Measurements from ENCODE around the gene LENG1.

LENG1 gene

GRCh38 chr19:54142166-54142780 lies 17.2 kb downstream of the LENG1 start:
- DNase-seq (ENCODE audit: low read depth in 2 of 3, low spot score in 2 of 3), result no peak

DNA sequence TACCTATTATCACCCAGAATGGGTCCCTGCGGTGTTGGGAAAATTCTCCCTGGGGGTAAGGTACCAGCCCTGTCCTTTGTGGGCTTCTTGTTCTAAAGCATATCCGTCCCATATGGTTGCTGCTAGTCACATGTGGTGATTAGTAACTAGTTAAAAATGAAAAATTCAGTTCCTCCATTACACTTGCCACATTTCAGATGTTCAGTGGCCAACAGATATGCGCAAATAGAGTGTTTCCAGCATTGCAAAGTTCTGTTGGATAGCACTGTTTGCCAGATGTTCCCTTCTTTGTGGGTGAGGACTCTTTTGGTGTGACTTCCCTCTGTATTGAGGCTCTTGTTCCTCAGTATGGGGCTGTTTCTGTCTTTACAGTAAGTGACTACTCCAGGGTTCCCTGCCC lies 18.2 kb downstream of the LENG1 start:
- no peak for DNase-seq (ENCODE audit: low read depth in 2 of 3, low spot score in 2 of 3)

DNA sequence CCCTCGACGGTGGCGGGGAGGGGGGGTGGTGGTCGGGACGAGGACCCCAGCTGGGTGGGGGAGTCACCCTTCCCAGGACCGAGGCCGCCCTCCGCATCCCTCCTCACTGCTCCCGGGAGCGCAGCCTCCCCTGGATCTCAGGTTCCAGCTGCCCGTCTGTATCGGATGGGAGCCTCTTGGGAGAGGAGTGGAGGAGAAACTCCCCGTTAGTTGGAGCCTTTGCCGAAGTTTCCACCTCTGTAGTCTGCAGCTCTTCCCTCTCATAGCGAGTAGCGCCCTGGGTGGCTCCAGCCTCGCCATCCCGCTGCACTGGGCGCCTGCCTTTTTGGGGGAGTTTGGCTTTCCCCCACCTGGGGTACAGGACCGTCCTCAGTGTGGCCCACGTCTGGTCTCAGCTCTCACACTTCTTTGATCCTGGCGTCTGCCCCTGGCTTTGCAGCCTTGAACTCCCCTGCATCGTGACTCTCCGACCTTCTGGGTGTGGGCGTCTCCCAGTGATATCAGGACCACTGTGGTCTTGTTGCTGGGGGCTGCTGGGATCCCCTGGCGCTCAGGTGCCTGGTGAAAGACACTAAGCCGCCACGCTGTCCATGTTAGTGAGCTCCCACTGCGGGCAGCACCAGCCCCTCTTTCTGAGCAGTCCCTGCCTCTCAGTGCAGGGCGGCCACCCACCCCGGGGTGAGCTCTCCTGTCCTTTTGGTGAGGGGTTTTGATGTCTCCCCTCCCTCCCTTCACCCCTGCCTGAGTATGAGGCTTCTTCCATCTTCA lies 20.8 kb downstream of the LENG1 start:
- no peak for DNase-seq (ENCODE audit: low read depth in 2 of 3, low spot score in 2 of 3)

DNA sequence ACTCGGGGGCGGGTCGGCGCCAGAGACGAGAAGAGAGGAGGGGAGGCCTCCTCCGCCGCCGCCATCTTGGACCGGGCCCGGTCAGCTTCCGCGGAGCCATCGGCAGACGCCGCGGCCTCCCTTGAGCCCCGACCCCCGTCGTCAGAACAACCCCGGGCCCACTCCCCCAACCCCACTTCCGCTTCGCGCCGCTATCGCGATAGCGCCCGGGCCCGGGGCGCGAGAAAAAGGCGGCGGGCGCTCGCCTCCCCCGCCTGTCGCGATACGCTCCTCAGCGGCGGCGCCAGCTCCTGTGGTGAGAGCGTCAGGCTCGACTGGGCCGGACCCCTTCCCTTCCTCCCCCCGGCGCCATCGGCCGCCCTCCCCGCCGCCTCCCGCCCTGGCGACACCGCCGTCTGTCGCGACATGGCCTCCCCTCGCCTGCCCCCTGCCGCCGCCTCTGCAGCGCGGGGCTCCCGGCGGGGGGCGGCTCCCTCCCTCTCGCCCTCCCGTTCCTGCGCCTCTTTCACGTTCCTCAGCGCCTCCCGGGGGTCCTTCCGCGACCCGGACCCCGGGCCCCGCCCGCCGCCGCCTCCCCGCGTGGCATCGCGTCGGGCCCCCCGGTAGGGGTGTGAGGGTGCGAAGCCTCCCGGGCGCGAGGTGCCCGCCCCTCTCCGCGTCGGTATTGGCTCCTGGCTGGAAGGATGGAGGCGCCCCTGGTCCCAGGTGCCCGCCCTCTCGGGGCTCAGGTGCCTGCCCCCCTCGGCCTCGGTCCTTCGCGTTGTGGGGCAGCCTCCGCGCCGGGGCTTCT lies 21.6 kb downstream of the LENG1 start, which contains the start of gene CNOT3:
Gene CNOT3 (plus strand): TSS at position 64 of the 790 bp plus-strand sequence. CDS start 5,217 bp downstream, outside the sequence.
- no peak for DNase-seq (ENCODE audit: low read depth in 2 of 3, low spot score in 2 of 3)

DNA sequence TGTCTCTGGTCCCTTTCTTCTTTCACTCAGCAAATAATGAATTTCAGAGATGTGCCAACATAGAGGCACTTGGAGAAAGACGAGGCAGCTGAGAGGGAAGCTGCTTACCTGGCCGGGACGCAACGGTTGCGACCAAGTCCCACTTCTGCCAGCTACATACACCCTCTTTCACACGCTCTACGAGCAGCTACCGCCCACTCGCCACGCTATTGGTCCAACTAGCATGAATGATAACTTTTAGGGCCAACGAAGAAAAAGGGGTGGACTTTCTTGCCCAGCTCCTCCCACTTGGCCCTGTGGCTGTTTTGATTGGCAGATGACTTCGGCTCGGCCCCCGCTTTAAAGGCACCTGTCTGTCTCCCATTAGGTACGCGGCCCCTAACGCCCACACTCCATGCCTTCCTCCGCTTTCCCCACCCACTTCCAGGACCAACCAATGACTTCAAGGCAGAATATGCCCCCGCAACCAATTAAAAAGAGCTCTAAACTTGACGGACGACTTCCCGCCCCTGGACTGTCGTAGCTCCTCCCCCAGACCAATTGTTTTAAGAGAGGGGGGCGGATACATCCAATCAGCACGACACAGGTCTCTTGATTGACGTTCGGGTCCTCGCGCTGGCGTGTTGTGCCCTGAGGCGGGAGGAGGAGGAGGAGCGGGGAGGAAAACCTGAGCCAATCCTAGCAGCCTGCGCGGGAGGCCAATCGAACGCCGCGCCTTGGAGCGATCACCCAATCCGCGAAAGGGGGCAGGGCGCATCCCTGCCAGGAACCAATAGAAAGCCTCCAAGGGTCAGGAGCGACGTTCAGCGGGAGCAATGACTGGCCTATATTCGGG lies 22.4 kb downstream of the LENG1 start:
- peak; percentile 82 to 99 (median 94) for DNase-seq (ENCODE audit: low read depth in 2 of 3, low spot score in 2 of 3)

DNA sequence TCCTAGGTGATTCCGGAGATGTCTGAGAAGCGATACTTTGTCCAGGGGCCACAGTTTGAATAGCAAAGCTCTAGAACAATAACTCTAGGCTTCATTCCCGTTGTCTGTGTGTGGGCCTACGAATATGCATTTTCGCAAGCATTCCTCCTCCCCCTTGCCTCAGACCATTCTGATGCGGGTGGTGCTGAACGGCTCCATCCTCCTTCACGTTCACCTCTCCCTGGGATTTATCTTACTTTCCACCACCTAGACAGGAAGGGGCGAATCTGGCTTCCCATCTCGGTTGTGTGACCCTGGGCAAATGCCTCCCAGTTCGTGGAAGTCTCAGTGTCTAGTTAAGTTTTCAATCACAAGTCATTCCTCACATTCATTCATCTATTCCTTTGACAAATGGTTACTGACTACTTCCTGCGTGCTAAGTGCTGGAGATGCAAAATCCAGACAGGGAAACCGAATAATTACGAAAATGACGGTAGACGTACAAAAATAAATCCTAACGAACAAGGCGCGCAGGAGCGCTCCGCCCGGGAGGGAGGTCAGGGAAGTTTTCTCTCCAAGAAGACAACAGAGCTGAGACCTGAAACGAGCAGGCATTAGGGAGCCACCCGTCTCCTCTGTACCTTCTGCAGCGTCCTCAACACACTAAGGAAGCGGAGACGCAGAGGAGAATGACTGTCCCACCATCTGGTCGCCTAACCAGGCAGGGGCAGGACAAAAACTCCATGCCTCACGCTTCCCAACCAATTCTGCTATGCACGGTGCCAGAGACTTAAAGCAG lies 23.2 kb downstream of the LENG1 start:
- DNase-seq (ENCODE audit: low read depth in 2 of 3, low spot score in 2 of 3), result no peak

DNA sequence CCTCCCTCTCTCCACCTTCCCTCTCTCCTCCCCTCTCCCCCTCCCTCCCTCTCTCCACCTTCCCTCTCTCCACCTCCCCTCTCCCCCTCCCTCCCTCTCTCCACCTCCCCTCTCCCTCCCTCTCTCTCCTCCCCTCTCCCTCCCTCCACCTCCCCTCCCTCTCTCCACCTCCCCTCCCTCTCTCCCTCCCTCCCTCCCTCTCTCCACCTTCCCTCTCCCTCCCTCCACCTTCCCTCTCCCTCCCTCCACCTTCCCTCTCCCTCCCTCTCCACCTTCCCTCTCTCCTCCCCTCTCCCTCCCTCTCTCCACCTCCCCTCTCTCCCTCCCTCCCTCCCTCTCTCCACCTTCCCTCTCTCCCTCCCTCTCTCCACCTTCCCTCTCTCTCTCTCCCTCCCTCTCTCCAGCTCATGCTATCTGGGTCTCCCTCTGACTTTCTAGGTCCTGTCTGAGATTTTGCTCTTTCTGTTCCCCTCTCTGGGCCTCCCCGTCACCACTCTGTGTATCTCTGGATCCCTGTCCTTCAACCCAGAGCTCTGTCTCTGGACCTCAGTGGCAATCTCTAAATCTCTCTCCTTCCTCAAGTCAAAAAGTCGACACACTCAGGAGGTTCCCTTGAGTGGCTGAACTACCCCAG lies 25.4 kb downstream of the LENG1 start:
- DNase-seq (ENCODE audit: low read depth in 2 of 3, low spot score in 2 of 3), result no peak

- no peak for DNase-seq (ENCODE audit: low read depth in 2 of 3, low spot score in 2 of 3)
Observed at GRCh38 chr19:54133312-54133956, 26.1 kb downstream of the LENG1 start.

- no peak for DNase-seq (ENCODE audit: low read depth in 2 of 3, low spot score in 2 of 3)
Observed at GRCh38 chr19:54129617-54129996, 29.9 kb downstream of the LENG1 start.

GRCh38 chr19:54128796-54129616 lies 30.5 kb downstream of the LENG1 start:
- DNase-seq (ENCODE audit: low read depth in 2 of 3, low spot score in 2 of 3), result no peak

DNA sequence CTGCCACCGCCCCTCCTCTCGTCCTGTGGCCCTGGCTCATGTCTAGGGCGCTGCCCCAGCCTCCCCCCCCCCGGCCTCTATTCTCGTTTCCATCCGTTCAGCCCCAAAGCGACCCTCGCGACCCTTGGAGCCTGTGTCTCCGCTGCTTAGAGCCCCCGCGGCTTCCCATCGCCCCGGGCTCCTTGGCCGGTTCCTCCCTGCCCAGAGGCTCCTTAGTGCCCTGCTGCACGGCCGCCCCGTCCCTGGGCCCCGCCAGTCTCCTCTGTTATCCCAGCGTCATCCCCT lies 31.1 kb downstream of the LENG1 start:
- no peak for DNase-seq (ENCODE audit: low read depth in 2 of 3, low spot score in 2 of 3)

DNA sequence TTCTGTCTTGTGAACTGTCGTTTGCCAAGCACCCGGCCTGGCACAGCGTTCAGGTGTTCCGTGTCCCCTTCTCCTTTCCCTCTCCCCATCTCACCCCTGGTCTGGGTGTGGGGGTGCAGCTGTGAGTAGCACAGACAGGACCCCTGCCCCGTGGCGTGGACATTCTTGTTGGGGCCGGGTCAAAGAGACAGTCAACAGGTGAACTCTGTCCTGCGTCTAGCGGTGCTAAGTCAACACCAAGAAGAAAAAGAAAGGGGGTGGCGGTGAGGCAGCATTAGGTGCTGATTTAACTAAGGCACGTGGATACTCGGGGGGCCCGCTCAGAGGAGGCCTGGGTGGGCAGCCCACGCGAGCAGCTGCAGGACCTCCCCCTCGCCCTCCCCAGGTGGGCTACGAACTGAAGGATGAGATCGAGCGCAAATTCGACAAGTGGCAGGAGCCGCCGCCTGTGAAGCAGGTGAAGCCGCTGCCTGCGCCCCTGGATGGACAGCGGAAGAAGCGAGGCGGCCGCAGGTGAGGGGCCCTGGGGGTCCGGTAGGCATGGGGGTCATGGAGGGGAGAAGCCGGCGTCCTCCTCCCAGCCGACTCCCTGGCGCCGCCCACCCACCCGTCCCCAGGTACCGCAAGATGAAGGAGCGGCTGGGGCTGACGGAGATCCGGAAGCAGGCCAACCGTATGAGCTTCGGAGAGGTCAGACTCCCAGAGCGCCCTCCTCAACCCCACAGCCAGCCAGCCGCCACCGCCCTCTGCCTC lies 31.7 kb downstream of the LENG1 start:
- DNase-seq (ENCODE audit: low read depth in 2 of 3, low spot score in 2 of 3), result no peak

DNA sequence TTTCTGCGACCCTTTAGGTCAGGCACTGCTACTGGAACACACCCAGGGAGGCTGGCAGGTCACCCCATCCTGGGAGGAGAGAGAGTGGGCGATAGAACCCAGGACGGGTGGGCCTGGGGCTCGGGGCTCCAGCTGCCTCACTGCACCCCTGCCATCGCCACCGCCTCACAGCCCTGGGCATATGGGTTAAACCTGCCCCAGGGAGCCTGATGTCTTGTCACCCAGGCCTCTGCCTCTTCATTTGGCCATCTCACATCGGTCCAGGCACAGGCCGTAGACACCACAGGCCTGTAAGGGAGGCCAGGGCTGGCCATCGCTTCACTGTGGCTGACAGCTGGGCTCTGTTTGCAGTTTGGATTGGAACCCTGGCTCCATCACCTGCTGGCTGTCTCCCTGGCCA lies 33.8 kb downstream of the LENG1 start:
- no peak for DNase-seq (ENCODE audit: low read depth in 2 of 3, low spot score in 2 of 3)

GRCh38 chr19:54124393-54124792 lies 35.1 kb downstream of the LENG1 start:
- DNase-seq (ENCODE audit: low read depth in 2 of 3, low spot score in 2 of 3), result no peak

- DNase-seq (ENCODE audit: low read depth in 2 of 3, low spot score in 2 of 3), result no peak
Observed at GRCh38 chr19:54123682-54124081, 35.8 kb downstream of the LENG1 start.

DNA sequence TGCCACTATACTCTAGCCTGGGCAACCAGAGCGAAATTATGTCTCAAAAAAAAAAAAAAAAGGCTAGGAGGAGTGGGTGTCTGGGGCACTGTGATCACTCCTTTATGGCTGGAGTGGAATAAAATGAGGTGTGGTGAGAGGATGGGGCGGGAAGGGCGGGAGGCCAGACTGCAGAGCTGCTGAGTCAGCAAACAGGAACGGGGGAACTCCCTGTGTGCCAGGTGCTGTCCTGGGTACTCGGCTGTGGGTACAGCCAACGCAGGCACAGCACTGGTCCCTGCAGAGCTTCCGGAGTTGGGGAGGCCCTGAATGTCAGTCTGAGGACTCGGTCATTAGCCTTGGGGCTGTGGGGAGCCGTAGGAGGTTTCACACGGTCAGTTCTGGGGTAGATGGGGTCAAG lies 38.3 kb downstream of the LENG1 start:
- no peak for DNase-seq (ENCODE audit: low read depth in 2 of 3, low spot score in 2 of 3)

GRCh38 chr19:54115109-54116063 lies 44.1 kb downstream of the LENG1 start, which contains the start of the genes PRPF31 and TFPT:
PRPF31 (plus strand) TSS chr19:54115754; CDS start chr19:54118279, 2,525 bp downstream.
TFPT (minus strand) TSS chr19:54115657; CDS start chr19:54115269, 388 bp downstream.
- peak; percentile 83 to 96 (median 96) for DNase-seq (ENCODE audit: low read depth in 2 of 3, low spot score in 2 of 3)

All from activated CD8-positive, alpha-beta memory T cell treated with anti-CD3 and anti-CD28 coated beads for 48 hours (primary cell).